ENCODE results near the gene MED15. TPM values are rescaled to one million over a fixed set of nuclear protein-coding genes. Genes with fewer than 3 reads are reported as not detected.

Gene MED15
- total RNA-seq, 4 donors from 2014 or later: 37.5 to 69.4 (median 52.7) TPM

DNA sequence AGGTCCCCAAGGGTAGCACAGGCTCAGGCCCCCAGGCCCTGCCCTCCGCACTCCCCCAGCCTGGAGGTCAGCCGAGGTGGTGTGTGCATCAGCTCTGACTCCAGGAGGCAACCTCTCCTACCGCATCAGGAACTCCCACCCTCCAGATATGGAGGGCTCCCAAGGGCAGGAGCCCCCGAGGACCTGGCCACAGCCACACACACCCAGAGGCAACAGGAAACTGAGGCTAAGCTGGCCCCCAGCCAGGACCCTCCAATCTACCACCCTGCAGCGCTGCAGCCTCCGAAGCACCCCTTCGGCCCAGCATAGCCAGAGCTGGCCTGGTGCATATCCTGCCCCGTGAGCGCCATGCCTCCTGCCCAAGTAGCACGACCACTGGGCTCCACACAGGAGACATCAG, 104.0 kb downstream of the MED15 start:
- TF ChIP-seq CTCF (IDR thresholded peaks at IDR 0.05 in 4 of 5, conservative IDR thresholded peaks at IDR 0.05 in 1 of 5) (no peak), POLR2A (IDR thresholded peaks at IDR 0.05) (no peak)
- Histone ChIP-seq H3K27ac (no peak overlapping the region), H3K4me3 (no peak overlapping the region), H3K27me3 (no peaks in the 10 kb centered on the region), H3K4me1 (no peaks in the 10 kb centered on the region), H3K9me3 (no peaks in the 10 kb centered on the region), H3K36me3 (no peaks in the 10 kb centered on the region)
- DNase-seq: no peak
- intact Hi-C loops (cut with DNase I; ENCODE audit: low total_unique reads): no loop called here
- no peak for ATAC-seq
- in situ Hi-C loops (cut with MboI; ENCODE audit: low sequenced_read_pairs in 4 of 4): no loop called here

GRCh38 chr22:20613301-20613700, 105.9 kb downstream of the MED15 start:
- H3K27me3 ChIP-seq: no peaks in the 10 kb centered on the region
- no peak for ATAC-seq
- TF ChIP-seq POLR2A (IDR thresholded peaks at IDR 0.05): no peak
- no peak for TF ChIP-seq CTCF (IDR thresholded peaks at IDR 0.05 in 4 of 5, conservative IDR thresholded peaks at IDR 0.05 in 1 of 5)
- no peaks in the 10 kb centered on the region for H3K4me1 ChIP-seq
- intact Hi-C loops (cut with DNase I; ENCODE audit: low total_unique reads): no loop called here
- no peaks in the 10 kb centered on the region for H3K36me3 ChIP-seq
- no peak overlapping the region for H3K4me3 ChIP-seq
- H3K27ac ChIP-seq: no peak overlapping the region
- in situ Hi-C loops (cut with MboI; ENCODE audit: low sequenced_read_pairs in 4 of 4): no loop called here
- DNase-seq: no peak
- H3K9me3 ChIP-seq: no peaks in the 10 kb centered on the region

- intact Hi-C loops (cut with DNase I; ENCODE audit: low total_unique reads): no loop called here
- no peaks in the 10 kb centered on the region for H3K27me3 ChIP-seq
- in situ Hi-C loops (cut with MboI; ENCODE audit: low sequenced_read_pairs in 4 of 4): no loop called here
- H3K27ac ChIP-seq: no peak overlapping the region
- DNase-seq (no peak), ATAC-seq (no peak)
- TF ChIP-seq POLR2A (IDR thresholded peaks at IDR 0.05) (no peak), CTCF (IDR thresholded peaks at IDR 0.05 in 4 of 5, conservative IDR thresholded peaks at IDR 0.05 in 1 of 5) (no peak)
- H3K4me3 ChIP-seq: no peak overlapping the region
- no peaks in the 10 kb centered on the region for H3K36me3 ChIP-seq
- H3K9me3 ChIP-seq: no peaks in the 10 kb centered on the region
- H3K4me1 ChIP-seq: no peaks in the 10 kb centered on the region
Observed at GRCh38 chr22:20615021-20615420, 107.6 kb downstream of the MED15 start.

DNA sequence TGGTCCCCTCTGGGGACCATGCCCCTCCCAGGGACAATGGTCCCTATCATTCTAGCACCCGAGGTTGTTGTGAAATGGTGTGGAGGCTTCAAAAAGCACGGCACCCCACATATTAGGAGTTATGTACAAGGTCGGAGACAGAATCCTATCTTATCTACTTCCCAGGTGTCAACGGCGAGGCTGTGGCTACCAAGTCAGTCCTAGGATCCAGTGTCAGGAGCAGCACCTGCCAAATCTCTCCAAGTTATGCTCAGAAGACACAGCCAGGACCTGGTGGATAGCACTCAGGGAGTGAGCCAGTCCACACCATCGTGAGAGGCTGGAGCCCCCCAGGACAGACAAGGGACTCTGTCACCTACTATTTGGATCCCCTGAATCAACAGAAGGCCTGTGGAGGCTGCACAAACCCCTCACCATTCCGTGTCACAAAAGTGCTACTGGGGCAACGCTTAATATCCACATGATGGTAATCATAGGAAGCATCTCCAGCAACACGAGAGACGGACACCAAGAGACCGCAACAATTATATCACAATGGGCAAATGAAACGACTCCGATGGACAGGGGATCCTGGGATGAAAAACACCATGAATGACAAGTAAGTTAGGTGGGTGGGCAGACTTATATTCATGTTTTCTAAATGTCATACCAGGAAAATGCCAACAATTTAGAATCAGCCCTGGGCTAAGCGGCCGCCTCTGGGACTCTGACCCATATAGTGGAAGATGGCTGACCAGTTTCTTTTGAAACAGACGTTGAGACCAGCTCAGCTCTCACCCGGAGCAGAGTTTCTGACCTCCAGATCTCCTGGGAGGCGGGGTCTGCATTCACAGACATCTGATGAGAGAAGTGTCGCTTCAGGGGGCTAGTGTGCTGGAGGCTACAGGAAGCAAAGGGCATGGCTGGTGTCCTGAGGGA, 108.4 kb downstream of the MED15 start:
- intact Hi-C loops (cut with DNase I; ENCODE audit: low total_unique reads) (no loop called here), in situ Hi-C loops (cut with MboI; ENCODE audit: low sequenced_read_pairs in 4 of 4) (no loop called here)
- Histone ChIP-seq H3K9me3 (no peaks in the 10 kb centered on the region), H3K27me3 (no peaks in the 10 kb centered on the region), H3K27ac (no peak overlapping the region), H3K36me3 (no peaks in the 10 kb centered on the region), H3K4me3 (no peak overlapping the region), H3K4me1 (no peaks in the 10 kb centered on the region)
- no peak for TF ChIP-seq CTCF (IDR thresholded peaks at IDR 0.05 in 4 of 5, conservative IDR thresholded peaks at IDR 0.05 in 1 of 5)
- no peak for TF ChIP-seq POLR2A (IDR thresholded peaks at IDR 0.05)
- no peak for ATAC-seq
- DNase-seq: no peak

Data from gastrocnemius medialis (tissue), 4 donors.